NCI-H2107 treated with DMSO at 0.1 percent for 48 hours (cell line): ENCODE measurements around the gene PRPF6.

Source experiments
- DNase-seq: peaks from one replicate; lab custom pipeline; 2025; ENCODE audit not compliant: unreplicated experiment; lab: John Stamatoyannopoulos, UW

PRPF6 gene

GRCh38 chr20:63980806-63981728 is at the start of gene PRPF6:
Gene PRPF6, plus strand, starts transcription at chr20:63981132. Its CDS starts 114 bp downstream, at chr20:63981246.
- peak; percentile 89 for DNase-seq

GRCh38 chr20:63931735-63932134 is 49.2 kb upstream of the PRPF6 start:
- DNase-seq, result no peak

- DNase-seq, result no peak
These were observed 48.2 kb upstream of the PRPF6 start for GRCh38 chr20:63932606-63933160.

GRCh38 chr20:63933646-63934045 is 47.3 kb upstream of the PRPF6 start:
- DNase-seq, result no peak

- no peak for DNase-seq
These were observed 46.5 kb upstream of the PRPF6 start for GRCh38 chr20:63934271-63935068.

GRCh38 chr20:63935447-63935846 is 45.5 kb upstream of the PRPF6 start:
- DNase-seq, result no peak

- no peak for DNase-seq
These were observed 43.3 kb upstream of the PRPF6 start for GRCh38 chr20:63937596-63937995.

- no peak for DNase-seq
These were observed 41.6 kb upstream of the PRPF6 start for GRCh38 chr20:63939061-63939935.

- no peak for DNase-seq
These were observed 40.9 kb upstream of the PRPF6 start for GRCh38 chr20:63940071-63940471.

GRCh38 chr20:63940472-63941266 is 40.3 kb upstream of the PRPF6 start:
- no peak for DNase-seq

GRCh38 chr20:63941282-63942081 is 39.5 kb upstream of the PRPF6 start:
- no peak for DNase-seq

GRCh38 chr20:63942250-63942951 is 38.5 kb upstream of the PRPF6 start:
- no peak for DNase-seq

GRCh38 chr20:63942969-63943807 is 37.7 kb upstream of the PRPF6 start:
- no peak for DNase-seq

- no peak for DNase-seq
These were observed 37.2 kb upstream of the PRPF6 start for GRCh38 chr20:63943808-63944077.

GRCh38 chr20:63944078-63944941 is 36.6 kb upstream of the PRPF6 start:
- no peak for DNase-seq

GRCh38 chr20:63945031-63945658 is 35.8 kb upstream of the PRPF6 start:
- no peak for DNase-seq
